Stimulated activated CD8-positive, alpha-beta memory T cell treated with anti-CD3 and anti-CD28 coated beads, Interleukin-12 subunit alpha, Interleukin-12 subunit beta, amount 100 ng/mL, for 24 hours (primary cell): ENCODE data around the gene PM20D1.

Source experiments
- DNase-seq: peaks from one replicate; pipeline ENCODE4 v3.0.0-alpha.2; 2020; ENCODE audit errors: extremely low read depth

PM20D1 gene

DNA sequence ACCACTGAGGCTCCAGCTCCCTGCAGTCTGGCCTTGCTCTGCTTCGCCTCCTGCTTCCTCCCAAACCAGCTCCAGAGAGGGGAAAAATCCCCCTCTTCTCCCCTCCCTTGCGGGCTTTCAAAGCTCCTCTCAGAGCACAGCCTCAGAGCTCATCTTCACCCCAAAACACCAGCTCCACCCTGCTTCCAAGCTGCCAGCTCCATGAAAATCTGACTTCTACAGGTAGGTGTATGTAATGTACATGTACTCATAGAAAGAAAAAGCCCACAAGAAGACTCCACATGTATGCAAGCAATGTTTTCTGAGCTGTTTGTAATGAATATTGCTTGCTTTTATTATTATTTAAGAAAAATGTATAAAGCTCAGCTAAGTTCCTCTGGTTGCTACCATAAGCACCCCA is 45.3 kb downstream of the PM20D1 start:
- DNase-seq = no peak

DNA sequence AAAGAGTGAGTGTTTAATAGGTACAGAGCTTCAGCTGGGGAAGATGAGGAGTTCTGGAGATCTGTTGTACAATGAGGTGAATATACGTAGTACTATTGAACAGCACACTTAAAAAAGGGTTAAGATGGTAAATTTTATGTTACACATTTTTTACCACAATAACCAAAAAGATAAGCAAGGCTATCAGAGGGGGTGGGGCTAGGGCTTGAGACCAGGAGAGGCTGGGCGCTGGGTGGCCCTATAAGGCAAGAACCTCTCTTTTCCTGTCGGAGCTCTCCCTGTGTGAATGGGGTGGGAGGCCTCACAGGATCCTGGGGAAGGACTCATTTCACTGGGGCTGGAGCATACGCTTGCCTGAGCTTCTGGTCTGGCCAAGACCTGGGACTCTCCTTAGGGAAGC is 45.9 kb downstream of the PM20D1 start:
- DNase-seq = no peak

DNA sequence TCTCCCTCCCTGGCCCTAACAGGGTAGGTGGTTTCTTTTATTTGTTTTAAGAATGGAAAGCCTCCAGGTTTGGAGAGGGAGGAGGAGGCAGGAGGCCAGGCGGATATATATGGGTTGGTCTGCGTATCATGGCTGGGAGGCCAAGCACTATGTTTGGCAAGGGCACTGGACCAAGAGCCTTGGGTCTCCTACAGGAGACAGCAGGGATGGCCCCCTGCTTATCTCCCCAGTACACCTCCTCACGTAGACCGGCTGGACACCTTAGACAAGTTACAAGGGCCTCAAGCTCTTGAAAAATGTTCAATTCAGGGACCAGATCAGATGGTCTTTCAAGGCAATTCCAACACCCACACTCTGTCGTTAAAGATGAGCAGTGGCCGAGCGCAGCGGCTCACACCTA is 47.9 kb downstream of the PM20D1 start:
- DNase-seq = no peak

DNA sequence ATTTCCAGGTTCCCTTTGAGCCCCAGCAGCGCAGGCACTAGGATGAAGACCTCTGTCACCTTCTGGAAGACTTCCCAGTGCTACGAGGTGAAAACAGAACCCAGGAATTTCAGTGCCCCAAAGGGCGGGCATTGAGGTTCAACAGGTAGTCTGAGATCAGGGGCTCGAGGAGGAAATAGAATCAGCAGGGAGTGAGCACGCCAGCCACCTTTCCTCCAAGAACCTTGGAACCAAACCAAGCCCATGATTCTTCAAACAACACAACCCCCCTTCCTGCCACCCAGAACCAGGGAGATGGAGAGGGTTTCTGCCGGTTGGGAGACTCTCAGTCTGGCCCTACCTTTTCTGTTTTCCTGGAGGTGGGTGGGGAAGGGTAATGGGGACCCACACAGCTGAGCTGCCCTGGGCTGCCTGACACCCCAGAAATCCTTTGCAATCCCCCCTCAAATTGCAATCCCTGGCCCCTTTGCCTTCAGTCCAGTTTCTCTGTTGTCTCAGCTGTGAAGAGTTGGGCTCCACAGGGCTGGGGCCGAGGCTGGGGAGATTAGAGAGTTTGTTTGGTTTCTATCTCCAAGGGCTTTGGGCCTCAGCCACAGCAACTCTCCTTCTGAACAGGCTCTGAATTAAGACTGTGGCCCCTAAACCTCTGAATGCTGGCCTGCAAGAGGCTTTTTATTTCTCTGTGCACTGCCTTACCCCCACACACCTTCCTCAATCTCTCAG is 48.8 kb downstream of the PM20D1 start:
- no peak for DNase-seq

DNA sequence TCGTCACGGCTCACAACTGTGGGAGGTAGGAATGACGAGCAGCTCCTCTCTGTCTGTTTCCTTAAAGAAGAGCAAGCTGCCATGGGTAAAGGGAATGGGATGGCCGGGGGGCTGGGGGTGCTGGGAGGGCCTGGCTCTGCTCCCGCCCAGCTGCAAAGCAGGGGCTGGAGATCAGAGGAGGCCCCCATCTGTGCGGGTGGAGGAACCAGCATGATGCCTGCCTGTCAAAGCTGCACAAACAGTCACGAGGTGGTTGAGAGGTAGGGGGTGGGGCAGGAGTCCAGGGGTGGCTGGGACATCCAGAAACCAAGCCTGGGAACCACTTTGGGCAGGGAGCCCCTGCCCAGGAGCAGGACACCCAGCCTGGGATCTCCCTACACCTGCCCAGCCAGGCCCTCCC is 49.5 kb downstream of the PM20D1 start:
- DNase-seq = no peak

DNA sequence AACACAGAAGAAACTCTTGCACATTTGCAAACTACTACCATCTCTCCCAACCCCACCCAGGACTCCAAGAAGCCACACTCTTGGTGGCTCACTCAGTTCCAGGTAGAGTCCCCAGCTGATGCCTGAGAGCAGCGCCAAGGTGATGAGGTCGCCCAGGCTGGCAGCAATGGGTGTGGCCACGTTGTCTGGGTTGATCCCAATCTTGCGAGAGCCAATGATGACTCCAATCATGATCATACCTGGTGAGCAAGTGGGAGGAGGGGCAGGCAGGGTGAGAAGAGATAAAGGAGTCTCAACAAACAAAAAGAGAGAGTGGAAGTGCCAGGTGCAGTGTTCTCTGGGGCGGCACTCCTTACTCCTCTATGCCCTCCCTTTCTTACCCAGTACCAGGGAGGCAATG is 51.4 kb downstream of the PM20D1 start:
- no peak for DNase-seq

DNA sequence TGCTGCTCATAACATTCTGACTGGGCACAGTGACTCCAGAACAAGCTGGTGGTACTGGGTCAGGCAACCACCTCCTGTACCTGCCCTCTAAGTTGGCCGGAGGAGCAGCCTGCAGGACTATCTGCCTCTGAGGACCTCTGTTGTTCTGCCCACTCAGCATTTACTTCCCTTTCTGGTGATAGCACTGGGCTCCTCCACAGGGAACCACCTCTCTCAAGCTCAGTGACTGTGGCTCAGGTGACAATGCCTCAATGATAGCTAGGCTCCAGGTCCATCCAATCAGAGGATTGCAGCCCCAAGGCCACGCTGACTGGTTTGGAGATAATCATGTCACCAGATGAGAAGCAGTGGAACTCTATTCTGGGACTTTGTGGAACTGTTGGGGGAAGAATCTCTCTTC is 52.8 kb downstream of the PM20D1 start:
- no peak for DNase-seq

DNA sequence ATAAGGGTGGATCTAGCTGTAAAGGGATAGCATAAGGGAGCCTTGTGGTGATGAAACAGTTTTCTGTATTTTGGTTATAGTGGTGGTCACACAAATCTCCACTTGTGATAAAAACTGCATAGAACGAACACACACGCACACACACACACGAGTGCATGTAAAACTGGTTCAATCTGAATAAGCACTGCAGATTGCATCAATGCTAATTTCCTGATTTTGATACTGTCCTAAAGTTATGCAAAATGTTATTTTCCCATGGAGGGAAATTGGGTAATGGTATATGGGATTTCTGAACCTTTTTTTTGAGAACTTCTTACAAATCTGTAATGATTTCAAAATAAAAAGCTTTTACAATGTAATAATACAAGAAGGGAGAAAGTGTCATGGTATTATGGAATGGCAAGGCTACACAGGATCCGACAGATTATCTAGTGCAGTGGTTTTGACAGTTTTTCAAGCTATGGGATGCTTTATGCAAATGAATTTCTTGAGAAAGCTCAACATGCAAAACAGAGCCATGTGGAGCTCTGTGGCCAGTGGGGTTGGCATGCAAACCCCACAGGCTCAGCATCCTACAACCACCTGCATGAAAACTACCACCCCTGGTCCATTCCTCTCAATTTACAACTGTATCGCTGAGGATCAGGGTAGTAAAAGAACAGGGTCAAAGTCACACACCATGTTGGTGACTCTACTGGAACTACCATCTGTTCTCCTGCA is 55.8 kb downstream of the PM20D1 start:
- DNase-seq = no peak

DNA sequence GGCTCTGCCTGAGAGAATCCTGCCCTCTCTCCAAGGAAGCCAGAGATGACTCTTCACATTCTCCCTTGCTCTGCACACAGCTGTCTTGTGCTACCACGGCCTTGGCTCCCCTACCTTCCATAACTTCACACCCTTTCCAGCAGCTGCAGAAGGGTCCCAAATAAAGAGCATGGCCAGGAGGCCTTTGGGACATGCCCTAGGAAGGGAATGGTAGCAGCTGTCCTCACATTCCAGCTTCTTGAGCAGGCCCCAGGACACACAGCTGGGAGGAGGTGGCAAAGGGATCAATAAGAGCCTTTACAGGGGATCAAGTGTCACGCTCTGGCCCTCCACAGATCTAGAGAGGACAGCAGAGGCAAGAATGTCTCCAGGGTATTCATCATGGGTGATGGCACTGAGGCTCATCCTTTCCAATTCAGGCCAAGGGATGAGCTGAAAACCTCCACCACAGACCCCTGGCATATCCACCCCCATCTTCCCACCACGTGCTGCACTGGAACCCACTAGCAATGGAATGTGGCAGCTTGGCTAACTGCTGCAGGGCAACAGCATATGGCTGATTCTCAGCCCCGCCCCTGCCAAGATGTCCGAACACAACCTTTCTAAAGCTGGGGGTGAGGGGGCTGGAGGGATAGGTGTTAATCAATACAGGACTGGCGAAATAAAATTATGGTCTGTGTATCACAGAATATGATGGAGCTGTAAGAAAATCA is 56.8 kb downstream of the PM20D1 start:
- DNase-seq = no peak

DNA sequence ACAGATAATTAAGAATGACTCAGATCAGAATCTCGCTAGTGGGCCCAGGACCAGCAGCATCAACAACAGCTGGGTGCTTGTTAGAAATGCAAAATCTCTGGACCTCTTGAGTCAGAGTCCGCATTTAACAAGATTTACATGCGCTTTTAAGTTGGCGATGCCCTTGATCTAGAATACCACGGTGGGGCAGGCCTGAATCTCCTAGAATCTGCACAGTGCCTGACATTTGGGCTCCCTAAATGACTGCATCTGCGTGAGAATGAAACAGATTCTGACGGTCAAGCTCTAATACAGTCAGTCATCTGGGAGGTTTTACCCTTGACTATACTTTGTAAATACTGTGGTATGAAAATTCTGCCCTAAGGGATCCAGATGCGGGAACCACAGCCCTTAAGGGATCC is 57.5 kb downstream of the PM20D1 start:
- DNase-seq = no peak

DNA sequence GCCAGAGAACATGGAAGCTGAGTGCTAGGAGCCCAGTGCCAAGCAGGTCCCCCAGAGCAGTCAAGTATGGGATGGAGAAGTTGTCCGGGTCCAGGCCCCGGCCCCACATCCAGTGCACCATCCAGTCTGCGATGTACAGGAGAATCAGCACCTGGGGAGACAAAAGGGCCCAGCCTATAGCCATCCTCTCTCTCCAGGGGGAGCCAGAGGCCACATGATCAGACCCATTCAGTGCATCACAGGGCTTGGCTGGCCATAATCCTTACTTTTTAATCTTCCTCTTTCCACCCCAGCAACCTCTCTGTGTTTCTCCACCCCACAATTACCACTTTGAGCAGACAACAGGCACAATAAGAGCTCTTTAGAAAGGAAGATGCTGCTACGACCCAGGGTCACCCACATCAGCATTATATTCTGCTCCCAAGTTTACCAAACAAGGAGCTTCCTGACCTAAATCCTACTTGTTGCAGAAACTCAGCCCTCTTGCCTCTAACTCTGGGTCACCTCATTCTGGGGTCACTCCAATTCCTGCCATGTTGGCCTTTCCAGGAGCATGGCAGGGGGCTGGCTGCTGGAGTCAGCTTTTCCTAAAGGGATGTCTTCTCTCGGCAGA is 58.3 kb downstream of the PM20D1 start:
- no peak for DNase-seq

DNA sequence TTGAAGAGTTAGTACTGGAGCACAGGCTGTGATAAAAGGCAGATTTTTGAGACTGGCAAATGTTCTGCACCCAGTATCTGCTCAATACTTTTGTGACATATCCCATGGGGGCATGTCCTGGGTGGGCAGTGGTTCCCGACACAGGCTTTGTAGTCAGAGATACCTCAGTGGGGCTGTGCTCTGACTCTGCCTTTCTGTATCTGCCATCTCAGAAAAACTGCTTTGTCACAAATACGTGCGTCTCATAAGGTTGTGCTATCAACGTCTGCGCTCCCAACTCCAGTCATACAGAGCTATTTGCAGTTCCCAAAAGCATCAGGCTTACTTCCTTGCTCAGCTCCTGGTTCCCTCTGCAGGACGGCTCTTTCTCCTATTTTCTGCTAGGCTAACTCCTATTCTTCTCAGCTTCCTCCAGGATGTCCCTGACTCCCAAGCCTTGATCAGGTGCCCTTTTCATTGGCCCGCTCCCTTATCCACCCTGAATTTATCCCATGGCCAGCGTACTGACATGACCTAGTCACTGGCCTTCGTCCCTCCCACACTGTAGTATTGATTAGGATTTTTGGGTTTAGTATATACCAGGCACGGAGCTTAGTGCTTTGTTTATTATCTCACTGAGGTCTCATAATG is 62.5 kb downstream of the PM20D1 start:
- DNase-seq = no peak

DNA sequence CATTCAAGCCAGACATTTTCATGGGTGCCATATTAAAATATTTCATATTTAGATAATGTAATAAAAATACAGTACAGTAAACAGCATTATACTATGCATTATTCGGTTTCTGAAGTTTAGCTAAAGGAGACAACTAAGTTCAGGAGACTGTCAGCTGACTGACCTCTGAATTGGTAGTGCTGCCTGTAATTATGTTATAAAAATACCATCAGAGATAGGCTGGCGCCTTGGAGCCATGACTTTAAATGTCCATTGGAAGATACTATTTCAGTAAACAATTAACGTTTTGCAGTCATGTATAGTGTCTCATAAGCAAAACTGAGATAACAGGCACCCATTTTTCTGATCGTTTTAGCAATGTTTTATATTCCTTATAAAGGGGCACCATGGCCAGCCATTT is 63.3 kb downstream of the PM20D1 start:
- DNase-seq = no peak

DNA sequence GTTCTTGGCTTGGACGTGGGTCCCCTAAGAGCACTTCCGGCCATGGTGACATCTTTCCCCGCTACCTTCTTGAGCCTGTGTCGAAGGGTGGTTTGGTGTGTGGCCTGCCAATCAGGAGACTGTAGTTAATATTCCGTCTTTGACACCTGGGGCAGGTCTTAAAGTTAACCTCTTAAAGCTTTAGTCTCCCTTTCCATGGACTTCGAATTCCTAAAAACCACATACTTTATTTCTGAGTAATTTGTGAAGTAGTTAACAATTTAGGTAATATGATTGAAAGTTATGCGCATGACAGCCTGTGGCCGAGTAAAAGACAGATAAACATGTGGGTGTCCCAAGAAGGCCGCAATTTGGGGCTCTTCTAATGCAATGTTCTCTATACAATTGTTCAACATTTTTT is 64.5 kb downstream of the PM20D1 start:
- DNase-seq = no peak

DNA sequence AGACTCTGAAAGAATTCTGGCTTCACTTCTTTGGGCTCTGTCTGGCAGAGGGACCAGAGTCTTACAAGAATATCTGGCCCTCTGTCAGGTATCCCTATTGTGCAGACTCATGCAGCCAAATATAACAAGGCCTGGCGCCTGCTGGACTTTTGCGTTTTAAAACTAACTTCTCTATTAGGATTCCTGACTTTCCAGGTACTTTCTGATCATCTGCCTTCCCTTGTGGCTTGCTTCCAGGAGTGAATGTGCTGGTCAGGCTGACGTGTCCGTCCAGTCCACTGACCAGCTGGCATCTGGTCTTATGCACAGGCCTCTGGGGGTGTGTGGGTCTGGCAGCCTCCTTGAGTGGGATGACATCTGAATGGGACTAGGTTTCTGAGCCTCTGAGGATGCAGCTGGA is 66.0 kb downstream of the PM20D1 start:
- DNase-seq = no peak

DNA sequence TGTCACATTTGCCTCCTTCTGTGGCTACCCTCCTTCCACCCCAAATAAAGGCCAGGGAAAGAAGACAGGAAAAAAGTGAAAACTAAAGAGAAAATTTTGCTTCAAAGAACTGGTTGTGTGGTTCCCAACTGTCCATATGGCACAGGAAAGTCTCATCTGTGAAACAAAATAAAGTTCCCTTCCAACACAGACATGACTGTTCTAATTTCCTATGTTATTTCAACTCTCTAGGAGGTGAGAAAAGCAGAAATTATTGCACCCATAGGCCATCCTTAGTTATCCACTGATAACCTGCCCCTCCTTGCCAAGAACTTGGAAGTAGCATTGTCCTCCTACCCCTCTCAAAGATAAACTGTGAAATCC is 66.5 kb downstream of the PM20D1 start:
- DNase-seq = no peak

DNA sequence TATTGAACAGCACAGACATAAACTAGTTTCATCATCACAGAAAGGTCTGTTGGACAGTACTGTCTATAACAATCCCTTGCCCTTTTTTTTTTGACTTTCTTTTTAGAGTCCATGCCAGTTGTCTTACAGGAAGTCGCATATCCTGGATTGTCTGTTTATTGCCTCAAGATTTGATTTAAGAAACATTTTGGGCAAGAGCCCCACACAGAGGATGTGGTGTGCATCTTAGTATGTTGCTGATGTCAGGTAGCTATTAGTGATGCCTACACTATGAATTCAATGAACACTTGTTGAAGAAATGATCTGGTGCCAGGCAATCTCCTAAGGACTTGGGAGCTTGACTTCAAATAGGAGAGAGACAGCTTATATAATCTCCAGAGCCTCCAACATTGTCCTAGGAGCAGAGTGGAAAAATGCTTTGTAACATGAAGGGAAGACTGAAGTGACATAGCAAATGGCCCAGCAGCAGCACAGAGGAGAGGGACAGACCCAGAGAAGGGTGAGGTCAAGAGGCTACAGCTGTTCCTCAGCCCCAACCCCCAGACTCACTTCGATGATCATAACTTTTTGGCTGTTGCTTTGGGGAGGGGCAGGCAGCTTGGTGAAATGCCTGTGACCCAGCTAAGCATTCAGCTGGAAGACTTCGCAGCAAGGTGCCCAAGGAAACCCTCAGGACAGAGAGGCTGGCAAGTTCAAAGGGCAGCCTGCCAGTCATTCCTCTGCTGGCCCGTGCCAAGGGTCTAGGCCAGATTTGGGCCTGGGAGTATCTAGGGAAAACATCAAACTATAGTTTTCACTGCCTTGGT is 67.1 kb downstream of the PM20D1 start:
- DNase-seq = no peak

DNA sequence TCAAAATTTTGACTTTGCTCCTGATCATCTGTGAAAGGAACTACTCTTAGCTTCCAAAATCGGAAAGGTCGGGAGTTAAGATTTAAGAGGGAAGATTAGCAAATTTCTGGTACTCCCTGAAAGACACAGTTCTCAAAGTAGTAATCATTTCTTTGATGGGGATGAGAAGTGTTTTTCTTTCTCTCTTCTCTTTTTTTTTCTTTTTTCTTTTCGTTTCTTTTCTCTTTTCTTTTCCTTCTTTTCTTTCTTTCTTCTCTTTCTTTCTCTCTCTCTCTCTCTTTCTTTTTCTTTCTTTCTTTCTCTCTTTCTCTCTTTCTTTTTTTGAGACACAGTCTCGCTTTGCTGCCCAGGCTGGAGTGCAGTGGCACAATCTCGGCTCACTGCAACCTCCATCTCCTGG is 69.6 kb downstream of the PM20D1 start:
- DNase-seq = no peak
